PFSK-1 (cell line): ENCODE data around the gene KCNMB2. TPM values are rescaled to one million over a fixed set of nuclear protein-coding genes. Genes with fewer than 3 reads are reported as not detected.

Source experiments
- FOXP2 ChIP-seq: optimal IDR thresholded peaks from 2 replicates; pipeline ENCODE3; 2011; ENCODE audit warnings: borderline replicate concordance, control low read depth, inconsistent platforms; ENCODE audit not compliant: insufficient read depth; ENCODE audit errors: extremely low read length, extremely low read depth
- POLR2AphosphoS5 ChIP-seq: IDR thresholded peaks from 2 replicates; pipeline ENCODE4 v1.6.1; 2012; ENCODE audit warnings: low read depth, mild to moderate bottlenecking, control low read depth, low read length, moderate library complexity
- REST ChIP-seq, 2 experiments: IDR thresholded peaks; 2 replicates each; pipeline versions ENCODE4 v1.6.1 to v1.8.0; 2011 to 2012; ENCODE audit warnings: low read depth in 2 of 2, low read length in 2 of 2, control low read depth in 1 of 2, inconsistent platforms in 1 of 2, mild to moderate bottlenecking in 1 of 2, moderate library complexity in 1 of 2; ENCODE audit not compliant: insufficient read depth in 1 of 2
- SIN3A ChIP-seq: IDR thresholded peaks from 2 replicates; pipeline ENCODE4 v1.6.1; 2012; ENCODE audit warnings: mild to moderate bottlenecking, low read length, moderate library complexity, borderline replicate concordance; ENCODE audit not compliant: insufficient read depth
- TAF1 ChIP-seq: IDR thresholded peaks from 2 replicates; pipeline ENCODE4 v1.6.1; 2012; ENCODE audit warnings: low read length, control low read depth, borderline replicate concordance; ENCODE audit not compliant: insufficient read depth
- polyA plus RNA-seq: library from polyadenylated mRNA; unstranded; fragments of >200 nt; gene quantifications from one replicate; pipeline ENCODE4 v1.2.1, GENCODE V29; 2012; ENCODE audit warnings: low read depth, missing spikeins; ENCODE audit not compliant: insufficient read length

The KCNMB2 gene
- not detected for polyA plus RNA-seq

GRCh38 chr3:178536211-178537079 is at the start of gene KCNMB2:
Gene KCNMB2, plus strand, starts transcription at chr3:178536436.
- no peak for TF ChIP-seq FOXP2
- no peak for TF ChIP-seq POLR2AphosphoS5
- TF ChIP-seq REST (IDR thresholded peaks at IDR 0.05; ENCODE audit: insufficient read depth in 1 of 2, low read depth in 2 of 2, low read length in 2 of 2), result no peak
- no peak for TF ChIP-seq SIN3A
- no peak for TF ChIP-seq TAF1

- TF ChIP-seq REST (IDR thresholded peaks at IDR 0.05; ENCODE audit: insufficient read depth in 1 of 2, low read depth in 2 of 2, low read length in 2 of 2), result no peak
- no peak for TF ChIP-seq SIN3A
- no peak for TF ChIP-seq POLR2AphosphoS5
- no peak for TF ChIP-seq TAF1
- no peak for TF ChIP-seq FOXP2
These were observed 49.3 kb upstream of the KCNMB2 start for GRCh38 chr3:178486903-178487302.

GRCh38 chr3:178487752-178488151 is 48.5 kb upstream of the KCNMB2 start:
- no peak for TF ChIP-seq REST (IDR thresholded peaks at IDR 0.05; ENCODE audit: insufficient read depth in 1 of 2, low read depth in 2 of 2, low read length in 2 of 2)
- no peak for TF ChIP-seq TAF1
- TF ChIP-seq POLR2AphosphoS5, result no peak
- no peak for TF ChIP-seq FOXP2
- TF ChIP-seq SIN3A, result no peak

- no peak for TF ChIP-seq FOXP2
- no peak for TF ChIP-seq SIN3A
- TF ChIP-seq TAF1, result no peak
- TF ChIP-seq POLR2AphosphoS5, result no peak
- TF ChIP-seq REST (IDR thresholded peaks at IDR 0.05; ENCODE audit: insufficient read depth in 1 of 2, low read depth in 2 of 2, low read length in 2 of 2), result no peak
These were observed 44.5 kb upstream of the KCNMB2 start for GRCh38 chr3:178491751-178492150.
